IPS DF 19.7 (cell line): ENCODE measurements around the gene BMPER.

Source experiments
- DNase-seq: peaks from one replicate; pipeline ENCODE4 v3.0.0-alpha.2; 2013; ENCODE audit warnings: low read depth, low spot score

Gene BMPER

DNA sequence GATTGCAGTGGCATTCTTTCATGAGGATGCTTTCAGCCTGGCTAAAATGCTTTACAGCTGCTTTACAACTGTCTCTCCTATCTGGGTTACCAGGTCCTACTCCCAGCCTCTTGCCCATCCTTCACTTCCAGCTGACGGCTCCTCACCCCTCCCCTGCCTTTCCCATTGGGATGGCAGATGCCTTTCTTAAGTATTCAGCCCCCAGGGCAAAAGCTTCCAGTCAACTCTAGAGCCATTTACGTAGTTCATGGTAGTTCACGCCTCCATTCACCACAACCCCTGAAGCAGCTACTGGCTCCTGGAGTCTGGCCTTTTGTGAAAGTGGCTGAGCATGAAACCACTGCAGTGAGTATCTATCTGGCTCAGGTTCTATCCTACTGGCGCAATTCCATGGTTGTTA is 17.2 kb upstream of the BMPER start:
- DNase-seq, result no peak

GRCh38 chr7:33892945-33893344 is 12.4 kb upstream of the BMPER start:
- DNase-seq, result no peak

- no peak for DNase-seq
Measured at GRCh38 chr7:33893377-33893776, 12.0 kb upstream of the BMPER start.

DNA sequence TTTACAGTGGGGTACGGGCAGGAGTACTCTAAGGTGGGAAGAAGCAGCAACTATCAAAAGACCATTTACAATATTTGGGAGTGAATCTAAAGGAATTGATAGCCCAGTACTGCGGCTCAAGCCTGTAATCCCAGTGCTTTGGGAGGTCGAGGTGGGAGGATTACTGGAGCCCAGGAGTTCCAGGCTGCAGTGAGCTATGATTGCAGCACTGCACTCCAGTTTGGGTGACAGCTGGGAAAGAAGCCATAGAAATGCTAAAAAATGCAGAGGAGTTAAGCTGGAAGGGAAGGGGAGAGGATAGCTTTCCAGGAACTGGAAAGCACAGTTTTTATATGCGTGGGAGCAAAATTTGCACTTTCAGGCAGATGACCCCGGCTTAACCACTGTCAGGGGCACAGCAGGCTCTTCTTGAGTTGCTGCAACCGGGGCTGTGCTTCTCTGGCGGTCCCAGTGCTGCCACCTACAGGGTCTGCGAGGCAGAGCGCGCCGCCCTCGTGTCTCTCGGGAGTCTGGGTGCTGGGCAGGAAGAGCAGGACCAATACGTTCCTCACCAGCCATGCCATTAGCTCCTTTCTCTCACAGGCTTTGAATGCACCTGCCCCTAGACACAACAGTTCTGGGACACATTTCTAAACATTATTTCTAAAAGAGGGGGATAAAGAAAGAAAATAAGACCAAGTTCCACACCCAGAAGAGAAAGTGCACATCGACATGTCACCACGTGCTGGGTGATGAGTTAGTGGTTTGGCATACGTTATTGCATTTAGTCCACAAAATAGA is 10.1 kb upstream of the BMPER start:
- DNase-seq, result no peak

- DNase-seq, result no peak
Measured at GRCh38 chr7:33900501-33900900, 4.8 kb upstream of the BMPER start.

DNA sequence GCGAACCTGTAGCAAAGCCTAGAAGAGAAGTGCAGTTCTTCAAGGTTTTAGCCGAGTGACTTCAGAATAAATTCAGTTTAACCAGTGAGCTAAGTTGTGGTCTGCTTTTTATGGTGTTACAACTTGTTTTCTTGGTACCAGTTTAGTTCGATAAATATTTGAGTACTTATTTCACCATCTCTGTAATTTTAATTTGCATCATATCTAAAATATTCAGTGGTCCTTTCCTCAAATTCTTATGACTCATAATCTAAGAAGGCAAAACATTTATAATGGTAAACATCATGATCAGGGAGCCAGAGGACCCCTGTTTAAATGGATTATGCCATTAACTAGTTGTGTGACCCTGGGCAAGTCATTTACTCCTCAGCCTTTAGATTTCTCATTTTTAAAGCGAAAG is 4.1 kb upstream of the BMPER start:
- DNase-seq, result no peak

DNA sequence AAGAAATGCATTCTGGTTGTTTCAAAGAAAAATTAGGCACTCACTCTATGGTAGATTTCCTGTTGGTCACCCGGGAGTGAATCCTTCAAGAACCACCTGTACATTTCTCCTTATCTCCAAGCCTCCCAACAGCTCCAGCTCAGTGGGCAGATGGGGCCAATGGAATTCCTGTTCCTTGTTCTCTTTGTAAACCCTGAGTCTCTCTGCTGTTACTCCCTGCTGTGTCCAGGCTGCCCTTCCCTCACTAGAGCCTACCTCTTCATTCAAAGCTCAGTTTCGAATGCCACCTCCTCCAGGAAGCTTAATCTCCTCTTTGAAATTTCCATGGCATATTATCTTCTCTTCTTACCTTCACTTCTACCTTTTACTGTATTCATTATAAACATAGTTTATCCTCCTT is 3.5 kb upstream of the BMPER start:
- no peak for DNase-seq

GRCh38 chr7:33902746-33903145 is 2.6 kb upstream of the BMPER start:
- DNase-seq, result no peak

DNA sequence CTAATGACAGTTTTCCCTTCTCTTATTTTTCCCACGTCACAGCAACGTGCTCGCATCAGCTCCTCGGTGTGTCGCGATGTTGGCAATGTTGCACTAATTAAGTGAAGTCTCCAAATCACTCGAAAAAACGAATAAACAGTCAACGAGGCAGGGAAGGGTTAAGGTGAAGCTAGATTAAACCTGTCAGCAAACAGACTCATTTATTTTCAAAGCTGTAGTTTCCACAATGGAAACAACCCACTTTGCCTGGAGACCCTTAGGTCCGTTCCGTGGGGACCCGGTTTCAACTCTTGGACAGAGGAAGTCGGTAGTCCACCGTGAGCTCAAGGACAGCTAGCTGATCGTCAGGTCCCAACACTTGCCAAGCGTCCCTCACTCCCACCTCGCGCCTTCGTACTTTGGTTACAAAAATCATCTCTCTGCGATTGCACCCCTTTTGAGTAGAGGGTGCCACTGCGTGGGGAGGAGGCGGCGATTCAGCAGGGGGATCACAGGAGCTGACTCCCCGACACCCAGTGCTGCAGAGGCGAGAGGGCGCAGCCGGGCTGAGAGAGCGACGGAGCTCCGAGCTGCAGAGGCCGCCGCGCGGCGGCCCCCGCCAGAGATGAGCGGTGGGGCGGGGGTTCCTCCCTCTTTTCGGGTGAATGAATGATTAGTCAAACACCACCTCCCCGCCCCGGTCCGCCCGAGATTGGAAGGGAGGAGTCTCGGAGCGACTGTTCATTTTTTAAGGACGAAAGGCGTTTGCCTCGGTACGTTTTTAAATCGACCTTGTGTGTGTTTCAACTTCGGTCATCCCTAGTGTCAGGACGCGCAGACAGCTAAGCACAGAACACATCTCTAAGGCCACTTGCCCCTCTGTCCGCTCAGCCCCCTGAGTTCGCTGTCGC is 1.3 kb upstream of the BMPER start:
- DNase-seq, result no peak

DNA sequence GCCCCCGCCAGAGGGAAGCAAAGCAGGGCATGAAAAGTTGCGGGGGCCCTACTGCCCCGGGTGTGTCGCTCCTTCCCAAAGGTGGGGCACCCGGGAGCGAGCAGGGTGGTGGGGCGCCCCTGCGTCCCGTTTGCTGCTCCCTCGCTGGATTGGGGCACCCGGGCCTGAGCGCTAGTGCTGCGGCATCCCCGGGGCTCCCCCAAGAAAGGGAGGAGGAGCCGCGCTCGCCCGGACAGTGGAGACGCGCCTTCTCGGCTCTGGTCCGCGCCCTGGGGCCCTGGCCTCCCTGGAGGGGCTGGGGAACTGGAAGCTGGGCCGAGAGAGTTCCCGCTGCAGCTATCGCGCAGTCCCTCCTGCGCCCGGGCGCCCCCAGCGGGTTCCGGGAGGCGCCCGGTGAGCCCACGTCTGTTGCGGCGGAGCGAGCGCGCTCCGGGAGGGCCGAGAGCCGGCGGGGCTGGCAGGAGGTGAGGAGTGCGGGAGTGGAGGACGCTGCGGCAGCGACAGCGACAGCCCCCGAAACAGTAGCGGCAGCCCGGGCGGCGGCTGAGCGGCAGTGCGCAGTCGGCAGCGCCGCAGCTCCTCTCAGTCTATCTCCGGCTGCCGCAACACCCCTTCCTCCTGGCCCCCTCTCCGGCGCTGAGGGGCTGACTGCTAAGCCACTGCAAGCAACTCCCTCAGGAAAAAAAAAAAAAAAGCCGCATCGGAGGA is 504 bp upstream of the BMPER start:
- DNase-seq, result no peak

- no peak for DNase-seq
Measured at GRCh38 chr7:33906697-33907096, 1.4 kb downstream of the BMPER start.

DNA sequence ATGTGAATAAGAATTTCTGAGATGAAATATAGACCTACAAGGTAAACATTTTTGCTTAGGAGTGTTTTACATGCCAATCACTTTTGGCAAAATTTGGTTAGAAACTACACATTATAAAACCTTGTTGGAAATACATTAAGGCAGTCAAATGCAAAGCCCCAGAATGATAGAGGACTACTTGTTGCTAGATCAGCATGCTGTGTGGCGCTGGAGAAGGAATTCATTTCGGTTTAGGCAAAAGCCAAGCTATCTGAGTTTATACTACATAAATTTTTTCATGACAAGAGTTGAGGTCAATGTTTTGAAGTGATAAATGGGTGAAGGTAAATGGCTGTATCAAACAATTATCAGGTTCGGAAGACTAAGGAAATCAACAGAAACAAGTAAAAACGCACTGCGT is 2.3 kb downstream of the BMPER start:
- DNase-seq, result no peak

- DNase-seq, result no peak
Measured at GRCh38 chr7:33909318-33909717, 4.0 kb downstream of the BMPER start.

- no peak for DNase-seq
Measured at GRCh38 chr7:33909755-33910154, 4.4 kb downstream of the BMPER start.

- DNase-seq, result no peak
Measured at GRCh38 chr7:33910756-33911155, 5.4 kb downstream of the BMPER start.

DNA sequence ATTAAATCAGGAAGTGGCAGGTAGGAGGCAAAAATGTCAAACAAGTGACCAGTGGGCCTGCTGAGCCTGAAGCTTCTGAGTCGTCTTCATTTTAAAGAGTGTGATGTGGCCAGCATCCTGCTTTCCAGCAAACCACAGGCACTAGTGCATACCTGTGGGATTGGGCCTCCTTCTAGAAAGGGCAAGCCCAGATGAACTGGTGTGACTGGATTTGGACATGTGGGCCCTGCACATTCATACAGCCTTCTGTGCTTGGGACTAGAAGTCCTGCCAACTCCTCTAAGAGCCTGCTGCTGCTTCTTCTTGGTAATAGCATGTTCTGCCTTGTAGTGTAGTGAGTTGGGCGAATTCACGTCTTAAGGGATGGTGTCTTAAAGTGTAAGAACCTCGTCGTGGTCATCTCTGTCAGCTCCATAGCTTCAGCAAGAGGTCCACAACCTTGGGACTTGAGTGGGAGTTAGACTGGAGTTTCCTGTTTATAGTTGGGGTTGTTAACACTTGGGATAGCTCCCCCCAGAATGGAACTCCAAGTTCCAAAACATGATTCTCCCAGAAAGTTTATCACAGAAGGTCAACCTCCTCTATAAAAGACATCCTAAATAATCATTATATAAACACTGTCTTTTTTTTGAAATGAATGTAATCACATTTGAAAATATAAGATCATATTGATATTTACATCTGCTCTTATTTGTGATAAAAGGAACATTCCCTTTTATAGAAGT is 11.2 kb downstream of the BMPER start:
- no peak for DNase-seq

GRCh38 chr7:33917661-33918060 is 12.3 kb downstream of the BMPER start:
- DNase-seq, result no peak

DNA sequence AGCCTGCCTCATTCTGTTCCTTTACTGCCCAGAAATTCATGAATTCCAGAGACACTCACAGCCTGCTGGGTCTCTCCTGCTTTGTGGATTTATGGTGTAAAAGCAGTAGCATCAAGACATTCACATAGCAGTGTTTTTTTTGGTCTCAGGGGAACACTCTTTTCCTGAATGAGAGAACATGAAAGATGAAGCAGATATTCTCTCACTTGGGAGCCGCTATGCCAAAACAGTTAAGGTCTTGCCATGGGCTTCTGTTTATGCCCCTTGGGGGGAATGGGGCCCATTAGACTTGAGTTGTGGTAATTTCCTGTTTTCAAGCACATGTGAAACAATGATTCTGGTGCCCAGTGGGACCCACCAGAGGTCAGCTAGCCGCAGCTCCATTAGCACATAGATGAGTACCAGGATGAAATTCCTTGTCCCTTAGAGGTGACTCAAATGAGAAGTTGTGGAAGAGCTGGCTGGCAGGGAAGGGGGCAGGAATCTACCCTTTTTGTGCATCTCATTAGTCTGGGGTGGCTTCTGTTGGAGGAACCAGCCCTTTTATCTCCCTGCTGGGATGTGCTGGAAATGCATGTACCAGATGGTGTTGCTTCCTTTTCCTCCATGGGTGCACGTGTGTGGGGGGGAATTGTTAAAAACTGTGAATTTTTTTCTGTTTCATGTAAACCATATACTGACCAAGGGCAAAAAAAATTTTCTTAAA is 13.3 kb downstream of the BMPER start:
- no peak for DNase-seq

DNA sequence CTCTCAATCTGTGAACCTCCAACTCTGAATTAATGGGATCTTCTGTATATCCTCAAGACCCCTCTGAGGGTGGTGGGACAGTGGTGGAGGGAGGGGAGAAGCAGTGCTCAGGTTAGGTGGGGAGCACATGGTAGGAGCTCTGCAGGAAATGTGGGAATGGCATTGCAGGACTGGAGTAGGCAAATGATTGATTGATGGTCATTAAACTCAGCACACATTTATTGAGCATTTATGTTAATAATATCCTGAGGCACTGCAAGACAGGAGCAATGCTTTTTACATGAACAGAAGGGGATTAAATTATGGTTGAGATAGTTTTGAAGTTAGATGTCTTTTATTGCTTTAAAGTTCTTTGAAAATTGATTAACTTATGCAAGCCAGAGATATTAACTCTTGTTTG is 14.1 kb downstream of the BMPER start:
- DNase-seq, result no peak

DNA sequence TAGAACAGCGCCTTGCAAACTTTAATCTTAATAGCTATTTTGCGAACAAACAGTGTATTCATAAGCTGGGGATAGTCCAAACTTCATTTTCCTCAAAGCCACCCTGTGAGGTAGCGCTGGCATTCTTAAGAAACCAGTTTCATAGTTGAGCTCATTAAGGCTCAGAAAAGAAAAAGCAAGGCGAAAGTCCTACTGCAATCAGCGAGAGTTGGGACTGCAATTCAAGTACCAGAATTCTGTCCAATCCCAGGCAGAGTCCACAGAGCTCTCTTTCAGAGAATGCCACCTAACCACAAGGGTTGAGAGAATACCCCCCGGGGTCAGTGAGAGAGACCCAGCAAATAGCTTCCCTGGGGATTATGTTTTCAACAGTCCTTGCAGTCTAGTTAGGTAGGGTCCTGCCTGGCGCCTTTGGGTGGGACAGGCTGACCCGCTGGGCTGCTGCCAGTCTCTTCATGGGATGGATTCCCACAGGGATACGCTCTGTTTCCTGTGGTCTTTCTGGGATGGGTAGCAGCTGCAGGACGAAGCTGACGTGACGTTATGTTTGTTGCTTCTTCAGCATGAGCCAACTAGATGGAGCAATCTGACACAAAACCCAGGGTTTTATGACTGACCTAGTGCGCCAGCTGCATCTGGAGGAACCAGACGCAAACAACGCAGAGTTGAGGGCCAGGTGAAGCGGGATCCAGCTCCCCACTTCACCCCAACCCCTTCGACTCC is 16.0 kb downstream of the BMPER start:
- no peak for DNase-seq
